GM23338 (cell line): ENCODE measurements around the gene BPIFB2. TPM values are rescaled to one million over a fixed set of nuclear protein-coding genes. Genes with fewer than 3 reads are reported as not detected.

Source experiments
- ATAC-seq: fragments of 200-7000 bp; cut with Tn5 transposase; 3 replicates; pipeline ENCODE4 v1.9.1; 2020
- DNase-seq: peaks from one replicate; pipeline ENCODE4 v3.0.0-alpha.2; 2015; ENCODE audit warnings: low spot score
- H2AFZ ChIP-seq: fragments of 200-600 bp; sonication (generic); 2 replicates; pipeline ENCODE4 v1.8.0; 2016; ENCODE audit warnings: antibody characterized with exemption, mild to moderate bottlenecking, moderate library complexity
- H3F3A ChIP-seq: fragments of 200-600 bp; sonication (generic); replicated peaks from 2 replicates; pipeline ENCODE4 v1.8.0; 2017; ENCODE audit warnings: antibody characterized with exemption, mixed run types, low read depth
- H3K27ac ChIP-seq: fragments of 200-600 bp; sonication (generic); 2 replicates; pipeline ENCODE4 v1.6.1; 2016; ENCODE audit warnings: low read depth
- H3K27me3 ChIP-seq: fragments of 200-600 bp; sonication (generic); 2 replicates; pipeline ENCODE4 v1.8.0; 2016; ENCODE audit warnings: mild to moderate bottlenecking, mixed run types, moderate library complexity; ENCODE audit not compliant: insufficient read depth
- H3K36me3 ChIP-seq: fragments of 200-600 bp; sonication (generic); 2 replicates; pipeline ENCODE4 v1.8.0; 2016; ENCODE audit warnings: mild to moderate bottlenecking; ENCODE audit not compliant: insufficient read depth
- H3K4me1 ChIP-seq: fragments of 200-600 bp; sonication (generic); 2 replicates; pipeline ENCODE4 v1.8.0; 2016; ENCODE audit warnings: mild to moderate bottlenecking, moderate library complexity; ENCODE audit not compliant: insufficient read depth
- H3K4me2 ChIP-seq: fragments of 200-600 bp; sonication (generic); 2 replicates; pipeline ENCODE4 v1.7.1; 2017; ENCODE audit warnings: mixed run types
- H3K4me3 ChIP-seq: fragments of 200-600 bp; sonication (generic); 2 replicates; pipeline ENCODE4 v1.6.1; 2016; ENCODE audit warnings: mixed run types
- H3K79me2 ChIP-seq: fragments of 200-600 bp; sonication (generic); replicated peaks from 2 replicates; pipeline ENCODE4 v1.8.0; 2017; ENCODE audit warnings: mild to moderate bottlenecking; ENCODE audit not compliant: insufficient read depth
- H3K9me2 ChIP-seq: fragments of 200-600 bp; sonication (generic); 2 replicates; pipeline ENCODE4 v1.8.0; 2017; ENCODE audit not compliant: insufficient read depth
- H4K20me1 ChIP-seq: fragments of 200-600 bp; sonication (generic); replicated peaks from 2 replicates; pipeline ENCODE4 v1.8.0; 2017; ENCODE audit warnings: mild to moderate bottlenecking; ENCODE audit not compliant: insufficient read depth
- H3K27ac Mint-ChIP-seq: 2 replicates; pipeline ENCODE4 v1.8.0; 2020; ENCODE audit warnings: inconsistent platforms, mild to moderate bottlenecking, moderate library complexity, mixed read lengths
- H3K27me3 Mint-ChIP-seq: 3 replicates; pipeline ENCODE4 v1.8.0; 2022; ENCODE audit warnings: low read depth, mild to moderate bottlenecking, moderate library complexity, mixed read lengths, inconsistent platforms; ENCODE audit not compliant: insufficient read depth, poor library complexity
- H3K36me3 Mint-ChIP-seq: 3 replicates; pipeline ENCODE4 v1.8.0; 2021; ENCODE audit warnings: low read depth, mild to moderate bottlenecking, inconsistent platforms, moderate library complexity, mixed read lengths
- H3K4me1 Mint-ChIP-seq: 3 replicates; pipeline ENCODE4 v1.8.0; 2020; ENCODE audit warnings: mild to moderate bottlenecking, inconsistent platforms, mixed read lengths
- H3K4me3 Mint-ChIP-seq: 3 replicates; pipeline ENCODE4 v1.8.0; 2021; ENCODE audit warnings: moderate library complexity, mild to moderate bottlenecking, inconsistent platforms, mixed read lengths
- H3K9me3 Mint-ChIP-seq: 3 replicates; pipeline ENCODE4 v1.8.0; 2020; ENCODE audit warnings: moderate library complexity, mild to moderate bottlenecking, inconsistent platforms, mixed read lengths
- CREB1 ChIP-seq: fragments of 250-450 bp; sonication (Bioruptor Pico); IDR thresholded peaks from 2 replicates; pipeline ENCODE4 v1.5.0; 2020; ENCODE audit warnings: low read depth, mild to moderate bottlenecking, moderate library complexity
- CTCF ChIP-seq, 2 experiments: fragments of 200-600 bp in 1 of 2; sonication (generic) in 1 of 2; conservative IDR thresholded peaks; 2 replicates each; pipeline versions ENCODE4 v1.5.1 to v1.6.1; 2016 to 2017; ENCODE audit warnings: antibody characterized with exemption in 2 of 2, low read depth in 2 of 2, mild to moderate bottlenecking in 2 of 2, moderate library complexity in 1 of 2
- ETS1 ChIP-seq: IDR thresholded peaks from 2 replicates; pipeline ENCODE4 v1.6.1; 2016; ENCODE audit warnings: antibody characterized with exemption
- EZH2 ChIP-seq: fragments of 200-600 bp; sonication (generic); IDR thresholded peaks from one replicate; pipeline ENCODE4 v1.8.0; 2017; ENCODE audit warnings: antibody characterized with exemption, mild to moderate bottlenecking, low read depth; ENCODE audit not compliant: unreplicated experiment
- EZH2phosphoT487 ChIP-seq: fragments of 200-600 bp; sonication (generic); IDR thresholded peaks from one replicate; pipeline ENCODE4 v1.8.1; 2018; ENCODE audit warnings: antibody characterized with exemption; ENCODE audit not compliant: unreplicated experiment
- JUNB ChIP-seq: IDR thresholded peaks from one replicate; pipeline ENCODE4 v1.6.1; 2016; ENCODE audit warnings: antibody characterized with exemption; ENCODE audit not compliant: unreplicated experiment
- STAT1 ChIP-seq: IDR thresholded peaks from one replicate; pipeline ENCODE4 v1.6.1; 2016; ENCODE audit warnings: antibody characterized with exemption; ENCODE audit not compliant: unreplicated experiment
- ZNF114 ChIP-seq: fragments of 250-450 bp; sonication (Bioruptor Pico); IDR thresholded peaks from 2 replicates; pipeline ENCODE4 v1.5.0; 2020; ENCODE audit warnings: mild to moderate bottlenecking, moderate library complexity
- ZNF331 ChIP-seq: fragments of 250-450 bp; sonication (Bioruptor Pico); IDR thresholded peaks from 2 replicates; pipeline ENCODE4 v1.5.0; 2020; ENCODE audit warnings: low read depth, mild to moderate bottlenecking, moderate library complexity
- ZNF462 ChIP-seq: fragments of 250-450 bp; sonication (Bioruptor Pico); IDR thresholded peaks from 2 replicates; pipeline ENCODE4 v1.5.0; 2020; ENCODE audit warnings: mild to moderate bottlenecking, moderate library complexity
- polyA plus RNA-seq: library from polyadenylated mRNA; unstranded; fragments of >200 nt; fragmentation: Nextera tagmentation; extraction: Ambion mirVana; gene quantifications from 2 replicates; pipeline ENCODE4 v1.2.1, GENCODE V29; 2016
- total RNA-seq: library from RNA; depleted of rRNA; stranded (reverse); fragments of >200 nt; shearing (Covaris generic); gene quantifications from 2 replicates; pipeline ENCODE4 v1.2.3, GENCODE V29; 2014

The BPIFB2 gene
- total and polyA plus RNA-seq, 2 experiments from 2014 or later = not detected

- no peak overlapping the region for H3K27ac Mint-ChIP-seq
- Histone ChIP-seq H3F3A (0 out of 2 replicates have a peak, but pooled peaks cover 10% of the 10 kb centered on the region), H3K27ac (no peak overlapping the region), H4K20me1 (no peaks in the 10 kb centered on the region), H3K9me2 (no peaks in the 10 kb centered on the region), H3K36me3 (no peaks in the 10 kb centered on the region), H3K4me2 (no peak overlapping the region), H2AFZ (no peak overlapping the region), H3K4me3 (no peak overlapping the region), H3K27me3 (no peaks in the 10 kb centered on the region), H3K79me2 (no peaks in the 10 kb centered on the region), H3K4me1 (peaks cover 16% of the 10 kb centered on the region)
- no peak overlapping the region for H3K4me3 Mint-ChIP-seq
- H3K36me3 Mint-ChIP-seq = 0 out of 3 replicates have a peak, but pooled peaks cover 3% of the 10 kb centered on the region
- H3K4me1 Mint-ChIP-seq = peaks cover 5% of the 10 kb centered on the region
- ATAC-seq (no peak), DNase-seq (no peak)
- H3K27me3 Mint-ChIP-seq = peaks cover 11% of the 10 kb centered on the region
- peaks cover 8% of the 10 kb centered on the region for H3K9me3 Mint-ChIP-seq
- TF ChIP-seq CREB1 (CRISPR knock-in tag) = no peak
These were observed 29.5 kb upstream of the BPIFB2 start for GRCh38 chr20:32978009-32978335.

GRCh38 chr20:32979201-32979998, 28.1 kb upstream of the BPIFB2 start:
- H4K20me1 ChIP-seq = no peaks in the 10 kb centered on the region
- Mint-ChIP-seq H3K27me3 (peaks cover 13% of the 10 kb centered on the region), H3K4me1 (peaks cover 5% of the 10 kb centered on the region), H3K9me3 (peaks cover 8% of the 10 kb centered on the region), H3K4me3 (no peak overlapping the region), H3K27ac (no peak overlapping the region), H3K36me3 (0 out of 3 replicates have a peak, but pooled peaks cover 3% of the 10 kb centered on the region)
- no peaks in the 10 kb centered on the region for H3K36me3 ChIP-seq
- no peaks in the 10 kb centered on the region for H3K27me3 ChIP-seq
- no peak overlapping the region for H3K4me2 ChIP-seq
- H3K27ac ChIP-seq = no peak overlapping the region
- peaks cover 6% of the 10 kb centered on the region for H3K4me1 ChIP-seq
- H2AFZ ChIP-seq = no peak overlapping the region
- no peaks in the 10 kb centered on the region for H3K79me2 ChIP-seq
- 0 out of 2 replicates have a peak, but pooled peaks cover 1% of the 10 kb centered on the region for H3F3A ChIP-seq
- ATAC-seq (no peak), DNase-seq (no peak)
- no peak overlapping the region for H3K4me3 ChIP-seq
- H3K9me2 ChIP-seq = no peaks in the 10 kb centered on the region
- TF ChIP-seq ZNF114 (CRISPR knock-in tag) = no peak
- TF ChIP-seq STAT1 = no peak
- TF ChIP-seq ZNF331 = no peak
- no peak for TF ChIP-seq EZH2
- TF ChIP-seq JUNB = no peak
- no peak for TF ChIP-seq EZH2phosphoT487
- no peak for TF ChIP-seq CTCF (conservative IDR thresholded peaks at IDR 0.05; ENCODE audit: low read depth in 2 of 2)
- TF ChIP-seq ETS1 = no peak
- TF ChIP-seq ZNF462 (CRISPR knock-in tag) = no peak
